CD4-positive, alpha-beta T cell treated with Interferon alpha-2 for 1 hour (primary cell): ENCODE results near the gene PTPRA.
"Not testable (repeated sequence)": the region's sequence is repeated elsewhere in the genome, so short reads cannot be mapped to it uniquely, and the experiment has no call there.

Source experiments
- DNase-seq, 2 donors: peaks; one replicate each; pipeline ENCODE4 v3.0.0-alpha.2; 2020 to 2022

The PTPRA gene

GRCh38 chr20:3046677-3047462 lies 173.6 kb downstream of the PTPRA start:
- DNase-seq, result no peak

- DNase-seq, result no peak
Observed at GRCh38 chr20:3047486-3048419, 174.5 kb downstream of the PTPRA start.

GRCh38 chr20:3051385-3052019 lies 178.2 kb downstream of the PTPRA start:
- no peak for DNase-seq

GRCh38 chr20:3059489-3059888 lies 186.2 kb downstream of the PTPRA start:
- DNase-seq, result no peak

- not testable (repeated sequence) for DNase-seq
Observed at GRCh38 chr20:3064119-3064518, 190.8 kb downstream of the PTPRA start.

GRCh38 chr20:3067139-3068014 lies 194.1 kb downstream of the PTPRA start:
- DNase-seq, result no peak

GRCh38 chr20:3068075-3068474 lies 194.8 kb downstream of the PTPRA start:
- DNase-seq, result no peak

- peak; percentile 30 to 41 for DNase-seq
Observed at GRCh38 chr20:3068986-3069900, 196.0 kb downstream of the PTPRA start.

GRCh38 chr20:3070725-3071124 lies 197.4 kb downstream of the PTPRA start:
- no peak for DNase-seq

- DNase-seq, result no peak
Observed at GRCh38 chr20:3071266-3071609, 198.0 kb downstream of the PTPRA start.

GRCh38 chr20:3071610-3072529 lies 198.6 kb downstream of the PTPRA start, which contains the start of gene OXT:
OXT (plus strand) TSS chr20:3071620; CDS start chr20:3071656, 36 bp downstream.
- DNase-seq, result peak; percentile 73 to 77

GRCh38 chr20:3072530-3073250 lies 199.4 kb downstream of the PTPRA start:
- no peak for DNase-seq

GRCh38 chr20:3073251-3073643 lies 200.0 kb downstream of the PTPRA start:
- not testable (repeated sequence) for DNase-seq

GRCh38 chr20:3074812-3075211 lies 201.5 kb downstream of the PTPRA start:
- no peak for DNase-seq

GRCh38 chr20:3075315-3075714 lies 202.0 kb downstream of the PTPRA start:
- not testable (repeated sequence) for DNase-seq

- DNase-seq, result no peak
Observed at GRCh38 chr20:3077618-3078134, 204.4 kb downstream of the PTPRA start.

GRCh38 chr20:3080939-3081388 lies 207.7 kb downstream of the PTPRA start:
- no peak for DNase-seq

- no peak for DNase-seq
Observed at GRCh38 chr20:3081641-3082040, 208.4 kb downstream of the PTPRA start.
